A549 (cell line): ENCODE data around the gene ST3GAL5.

Source experiments
- BHLHE40 ChIP-seq: IDR thresholded peaks from 2 replicates; pipeline ENCODE4 v1.6.1; 2012; ENCODE audit warnings: low read depth, low read length, inconsistent platforms
- CHD2 ChIP-seq: fragments of 150-350 bp; IDR thresholded peaks from 2 replicates; pipeline ENCODE4 v1.6.1; 2014; ENCODE audit warnings: low read length; ENCODE audit not compliant: partially characterized antibody
- HOXA7 ChIP-seq: fragments of 250-450 bp; sonication (Bioruptor Pico); IDR thresholded peaks from 2 replicates; pipeline ENCODE4 v1.5.0; 2020; ENCODE audit warnings: mild to moderate bottlenecking, moderate library complexity
- JUN ChIP-seq, 2 experiments: fragments of >200 bp; sonication (Bioruptor Twin); formaldehyde crosslinking; IDR thresholded peaks; 2 replicates in 1 of 2; 3 replicates in 1 of 2; pipeline ENCODE4 v1.6.1; 2016 to 2017
- JUNB ChIP-seq: fragments of >200 bp; sonication (Bioruptor Twin); formaldehyde crosslinking; IDR thresholded peaks from 2 replicates; pipeline ENCODE4 v1.6.1; 2016
- KDM1A ChIP-seq: fragments of 200-600 bp; sonication (generic); IDR thresholded peaks from 2 replicates; pipeline ENCODE4 v1.6.1; 2016; ENCODE audit warnings: low read depth, mild to moderate bottlenecking
- POLR2A ChIP-seq: IDR thresholded peaks from 2 replicates; pipeline ENCODE4 v1.6.1; 2012; ENCODE audit warnings: mild to moderate bottlenecking, low read length
- SMC3 ChIP-seq: fragments of >200 bp; sonication (Bioruptor Twin); formaldehyde crosslinking; IDR thresholded peaks from 3 replicates; pipeline ENCODE4 v1.6.1; 2018; ENCODE audit warnings: inconsistent platforms
- TF ChIP-seq, protein P1 (sequence below): fragments of >200 bp; sonication (Bioruptor Twin); formaldehyde crosslinking; IDR thresholded peaks from 3 replicates; pipeline ENCODE4 v1.5.1; 2016
- TF ChIP-seq, protein P2 (sequence below): IDR thresholded peaks from 2 replicates; pipeline ENCODE4 v1.6.1; 2012
- TF ChIP-seq, protein P3 (sequence below): fragments of >200 bp; sonication (Bioruptor Twin); formaldehyde crosslinking; IDR thresholded peaks from 3 replicates; pipeline ENCODE4 v1.6.1; 2016
- TF ChIP-seq, protein P4 (sequence below): fragments of 200-600 bp; sonication (generic); IDR thresholded peaks from 2 replicates; pipeline ENCODE4 v1.6.1; 2016; ENCODE audit warnings: antibody characterized with exemption, mild to moderate bottlenecking, moderate library complexity

DNA sequence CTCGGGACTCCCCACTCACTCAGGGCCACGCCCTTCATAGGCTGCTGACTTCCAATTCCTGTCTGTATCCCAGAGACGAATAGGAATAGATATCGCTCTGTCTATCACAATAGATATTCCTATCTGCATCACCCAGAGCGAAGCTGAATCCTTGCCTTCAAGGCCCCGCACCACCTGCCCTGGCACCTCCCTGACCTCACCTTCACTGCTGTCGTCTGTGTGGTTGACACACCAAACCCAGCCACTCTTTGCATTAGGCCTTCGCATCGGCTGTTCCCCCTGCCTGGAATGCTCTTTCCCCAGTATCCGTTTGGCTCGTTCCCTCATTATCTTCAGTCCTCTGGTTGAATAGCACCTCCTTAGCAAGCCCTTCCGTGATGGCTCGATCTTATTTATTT lies 91.5 kb downstream of the ST3GAL5 start:
- no peak for TF ChIP-seq CHD2
- no peak for TF ChIP-seq JUN (IDR thresholded peaks at IDR 0.05)
- TF ChIP-seq JUNB = no peak
- TF ChIP-seq, protein P1, sequence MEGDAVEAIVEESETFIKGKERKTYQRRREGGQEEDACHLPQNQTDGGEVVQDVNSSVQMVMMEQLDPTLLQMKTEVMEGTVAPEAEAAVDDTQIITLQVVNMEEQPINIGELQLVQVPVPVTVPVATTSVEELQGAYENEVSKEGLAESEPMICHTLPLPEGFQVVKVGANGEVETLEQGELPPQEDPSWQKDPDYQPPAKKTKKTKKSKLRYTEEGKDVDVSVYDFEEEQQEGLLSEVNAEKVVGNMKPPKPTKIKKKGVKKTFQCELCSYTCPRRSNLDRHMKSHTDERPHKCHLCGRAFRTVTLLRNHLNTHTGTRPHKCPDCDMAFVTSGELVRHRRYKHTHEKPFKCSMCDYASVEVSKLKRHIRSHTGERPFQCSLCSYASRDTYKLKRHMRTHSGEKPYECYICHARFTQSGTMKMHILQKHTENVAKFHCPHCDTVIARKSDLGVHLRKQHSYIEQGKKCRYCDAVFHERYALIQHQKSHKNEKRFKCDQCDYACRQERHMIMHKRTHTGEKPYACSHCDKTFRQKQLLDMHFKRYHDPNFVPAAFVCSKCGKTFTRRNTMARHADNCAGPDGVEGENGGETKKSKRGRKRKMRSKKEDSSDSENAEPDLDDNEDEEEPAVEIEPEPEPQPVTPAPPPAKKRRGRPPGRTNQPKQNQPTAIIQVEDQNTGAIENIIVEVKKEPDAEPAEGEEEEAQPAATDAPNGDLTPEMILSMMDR = no peak
- TF ChIP-seq, protein P2, sequence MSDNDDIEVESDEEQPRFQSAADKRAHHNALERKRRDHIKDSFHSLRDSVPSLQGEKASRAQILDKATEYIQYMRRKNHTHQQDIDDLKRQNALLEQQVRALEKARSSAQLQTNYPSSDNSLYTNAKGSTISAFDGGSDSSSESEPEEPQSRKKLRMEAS = no peak
- TF ChIP-seq, protein P3, sequence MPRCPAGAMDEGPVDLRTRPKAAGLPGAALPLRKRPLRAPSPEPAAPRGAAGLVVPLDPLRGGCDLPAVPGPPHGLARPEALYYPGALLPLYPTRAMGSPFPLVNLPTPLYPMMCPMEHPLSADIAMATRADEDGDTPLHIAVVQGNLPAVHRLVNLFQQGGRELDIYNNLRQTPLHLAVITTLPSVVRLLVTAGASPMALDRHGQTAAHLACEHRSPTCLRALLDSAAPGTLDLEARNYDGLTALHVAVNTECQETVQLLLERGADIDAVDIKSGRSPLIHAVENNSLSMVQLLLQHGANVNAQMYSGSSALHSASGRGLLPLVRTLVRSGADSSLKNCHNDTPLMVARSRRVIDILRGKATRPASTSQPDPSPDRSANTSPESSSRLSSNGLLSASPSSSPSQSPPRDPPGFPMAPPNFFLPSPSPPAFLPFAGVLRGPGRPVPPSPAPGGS = no peak
- TF ChIP-seq BHLHE40 = no peak
- TF ChIP-seq POLR2A = no peak
- TF ChIP-seq, protein P4, sequence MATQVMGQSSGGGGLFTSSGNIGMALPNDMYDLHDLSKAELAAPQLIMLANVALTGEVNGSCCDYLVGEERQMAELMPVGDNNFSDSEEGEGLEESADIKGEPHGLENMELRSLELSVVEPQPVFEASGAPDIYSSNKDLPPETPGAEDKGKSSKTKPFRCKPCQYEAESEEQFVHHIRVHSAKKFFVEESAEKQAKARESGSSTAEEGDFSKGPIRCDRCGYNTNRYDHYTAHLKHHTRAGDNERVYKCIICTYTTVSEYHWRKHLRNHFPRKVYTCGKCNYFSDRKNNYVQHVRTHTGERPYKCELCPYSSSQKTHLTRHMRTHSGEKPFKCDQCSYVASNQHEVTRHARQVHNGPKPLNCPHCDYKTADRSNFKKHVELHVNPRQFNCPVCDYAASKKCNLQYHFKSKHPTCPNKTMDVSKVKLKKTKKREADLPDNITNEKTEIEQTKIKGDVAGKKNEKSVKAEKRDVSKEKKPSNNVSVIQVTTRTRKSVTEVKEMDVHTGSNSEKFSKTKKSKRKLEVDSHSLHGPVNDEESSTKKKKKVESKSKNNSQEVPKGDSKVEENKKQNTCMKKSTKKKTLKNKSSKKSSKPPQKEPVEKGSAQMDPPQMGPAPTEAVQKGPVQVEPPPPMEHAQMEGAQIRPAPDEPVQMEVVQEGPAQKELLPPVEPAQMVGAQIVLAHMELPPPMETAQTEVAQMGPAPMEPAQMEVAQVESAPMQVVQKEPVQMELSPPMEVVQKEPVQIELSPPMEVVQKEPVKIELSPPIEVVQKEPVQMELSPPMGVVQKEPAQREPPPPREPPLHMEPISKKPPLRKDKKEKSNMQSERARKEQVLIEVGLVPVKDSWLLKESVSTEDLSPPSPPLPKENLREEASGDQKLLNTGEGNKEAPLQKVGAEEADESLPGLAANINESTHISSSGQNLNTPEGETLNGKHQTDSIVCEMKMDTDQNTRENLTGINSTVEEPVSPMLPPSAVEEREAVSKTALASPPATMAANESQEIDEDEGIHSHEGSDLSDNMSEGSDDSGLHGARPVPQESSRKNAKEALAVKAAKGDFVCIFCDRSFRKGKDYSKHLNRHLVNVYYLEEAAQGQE = no peak
- TF ChIP-seq SMC3 = no peak
- no peak for TF ChIP-seq HOXA7 (CRISPR knock-in tag)
- no peak for TF ChIP-seq KDM1A
